Epithelial cell of proximal tubule (primary cell): ENCODE results near the gene MB21D2. TPM values are rescaled to one million over a fixed set of nuclear protein-coding genes. Genes with fewer than 3 reads are reported as not detected.

Source experiments
- DNase-seq: peaks from one replicate; pipeline ENCODE4 v3.0.0-alpha.2; 2011; ENCODE audit warnings: low read depth
- H3K4me3 ChIP-seq: 2 replicates; pipeline ENCODE4 v1.5.1; 2011; ENCODE audit warnings: low read depth, mild to moderate bottlenecking, low read length
- total RNA-seq: library from RNA; depleted of rRNA; stranded (reverse); fragments of >200 nt; gene quantifications from 2 replicates; pipeline ENCODE4 v1.2.3, GENCODE V29; 2015
- TF ChIP-seq, protein P1 (sequence below): conservative IDR thresholded peaks from 2 replicates; pipeline ENCODE4 v1.5.1; 2012; ENCODE audit warnings: low read depth, mild to moderate bottlenecking, low read length

Gene MB21D2
- total RNA-seq, 1 donor from 2014 or later, result 17.7 TPM

DNA sequence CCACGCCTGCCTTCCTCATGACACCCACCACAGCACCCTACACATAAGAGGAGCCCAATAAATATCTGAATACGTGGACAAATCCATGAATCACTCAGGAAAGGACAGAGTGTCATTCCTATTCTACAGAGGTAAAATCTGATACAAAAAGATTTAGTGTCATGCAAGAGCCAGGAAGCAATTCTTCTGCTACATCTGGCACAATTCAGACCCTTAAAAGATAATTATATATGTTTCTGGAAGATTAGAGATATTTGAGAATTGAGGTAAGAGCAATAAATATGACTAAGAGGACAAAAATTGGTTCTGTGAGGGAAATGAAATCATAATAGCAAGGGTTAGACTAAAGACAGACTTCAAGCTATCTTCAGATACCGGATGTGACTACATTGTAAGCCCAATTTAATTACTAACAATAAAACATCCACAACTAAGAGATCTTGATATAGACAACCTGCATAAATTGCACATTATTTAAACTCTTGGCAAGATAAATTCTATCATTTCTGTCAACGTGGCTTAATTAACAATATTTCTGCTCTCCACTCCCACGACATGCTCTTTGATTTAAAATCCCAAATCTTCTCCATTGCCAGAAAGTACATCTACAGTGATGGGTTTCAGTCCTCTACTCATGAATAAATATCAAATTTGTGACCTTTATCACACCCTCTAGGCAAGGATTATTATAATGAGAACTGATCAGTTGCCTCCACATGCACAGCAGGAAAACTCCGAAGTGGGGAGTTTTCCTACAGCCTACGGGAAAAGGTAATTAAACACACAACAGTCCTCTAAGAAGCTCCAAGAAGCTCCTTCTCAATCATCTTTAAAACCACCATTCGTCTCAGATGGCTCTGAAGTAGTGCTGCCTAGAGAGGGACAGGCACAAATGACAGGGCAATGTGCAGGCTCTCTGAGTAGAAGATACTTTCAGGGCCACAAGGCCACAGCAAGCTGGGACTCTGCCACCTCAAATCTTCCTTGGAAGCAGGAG lies 32.6 kb downstream of the MB21D2 start:
- no peak overlapping the region for H3K4me3 ChIP-seq
- TF ChIP-seq, protein P1, sequence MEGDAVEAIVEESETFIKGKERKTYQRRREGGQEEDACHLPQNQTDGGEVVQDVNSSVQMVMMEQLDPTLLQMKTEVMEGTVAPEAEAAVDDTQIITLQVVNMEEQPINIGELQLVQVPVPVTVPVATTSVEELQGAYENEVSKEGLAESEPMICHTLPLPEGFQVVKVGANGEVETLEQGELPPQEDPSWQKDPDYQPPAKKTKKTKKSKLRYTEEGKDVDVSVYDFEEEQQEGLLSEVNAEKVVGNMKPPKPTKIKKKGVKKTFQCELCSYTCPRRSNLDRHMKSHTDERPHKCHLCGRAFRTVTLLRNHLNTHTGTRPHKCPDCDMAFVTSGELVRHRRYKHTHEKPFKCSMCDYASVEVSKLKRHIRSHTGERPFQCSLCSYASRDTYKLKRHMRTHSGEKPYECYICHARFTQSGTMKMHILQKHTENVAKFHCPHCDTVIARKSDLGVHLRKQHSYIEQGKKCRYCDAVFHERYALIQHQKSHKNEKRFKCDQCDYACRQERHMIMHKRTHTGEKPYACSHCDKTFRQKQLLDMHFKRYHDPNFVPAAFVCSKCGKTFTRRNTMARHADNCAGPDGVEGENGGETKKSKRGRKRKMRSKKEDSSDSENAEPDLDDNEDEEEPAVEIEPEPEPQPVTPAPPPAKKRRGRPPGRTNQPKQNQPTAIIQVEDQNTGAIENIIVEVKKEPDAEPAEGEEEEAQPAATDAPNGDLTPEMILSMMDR, result no peak
- no peak for DNase-seq

DNA sequence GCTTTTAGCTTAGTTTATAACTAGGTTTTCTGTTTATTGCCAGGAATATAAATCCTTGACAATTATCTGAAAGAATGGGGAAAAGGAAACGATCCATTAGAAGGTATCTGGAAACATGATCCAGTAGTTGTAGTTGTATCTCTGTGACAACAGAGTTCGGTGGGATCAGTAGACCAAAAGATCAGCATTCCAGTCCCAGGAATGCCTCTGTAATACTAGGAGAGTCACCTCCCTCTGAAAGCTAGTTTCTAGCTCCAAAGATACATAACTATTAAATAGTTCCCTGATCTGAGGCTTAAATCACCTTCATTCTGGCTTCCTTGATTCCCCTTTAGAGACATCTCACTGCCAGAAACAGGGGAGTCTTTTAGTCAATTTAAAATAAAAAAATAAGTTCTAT lies 34.1 kb downstream of the MB21D2 start:
- TF ChIP-seq, protein P1, result no peak
- H3K4me3 ChIP-seq, result no peak overlapping the region
- DNase-seq, result no peak

DNA sequence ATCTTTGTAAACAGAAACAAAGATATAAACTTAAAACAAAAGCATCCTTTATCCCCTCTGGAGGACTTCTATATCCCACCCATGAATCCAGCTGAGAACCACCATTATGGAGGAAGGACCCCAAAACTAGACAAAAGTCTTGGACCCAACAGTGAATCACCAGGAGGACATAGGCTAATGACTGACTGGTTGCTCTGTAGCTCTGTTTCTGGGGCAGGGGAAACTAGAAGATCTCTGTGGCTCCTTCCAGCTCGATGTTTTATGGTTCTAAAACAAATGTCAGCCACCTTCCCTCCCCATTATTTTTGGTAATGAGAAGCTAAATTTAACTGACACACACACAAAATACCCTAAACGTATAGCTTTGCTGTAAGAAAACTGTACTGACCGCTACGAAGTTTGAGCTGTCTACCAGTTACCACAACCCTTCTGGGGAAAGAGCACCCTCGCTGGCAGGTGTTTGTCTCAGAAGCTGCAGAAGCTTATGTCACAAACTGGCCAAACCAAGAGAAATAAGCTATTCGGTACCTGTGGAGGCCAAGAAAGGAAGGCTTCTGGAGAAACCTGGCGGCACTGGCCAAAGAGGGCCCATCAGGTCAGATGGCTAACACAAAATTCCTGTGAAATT lies 36.4 kb downstream of the MB21D2 start:
- no peak overlapping the region for H3K4me3 ChIP-seq

DNA sequence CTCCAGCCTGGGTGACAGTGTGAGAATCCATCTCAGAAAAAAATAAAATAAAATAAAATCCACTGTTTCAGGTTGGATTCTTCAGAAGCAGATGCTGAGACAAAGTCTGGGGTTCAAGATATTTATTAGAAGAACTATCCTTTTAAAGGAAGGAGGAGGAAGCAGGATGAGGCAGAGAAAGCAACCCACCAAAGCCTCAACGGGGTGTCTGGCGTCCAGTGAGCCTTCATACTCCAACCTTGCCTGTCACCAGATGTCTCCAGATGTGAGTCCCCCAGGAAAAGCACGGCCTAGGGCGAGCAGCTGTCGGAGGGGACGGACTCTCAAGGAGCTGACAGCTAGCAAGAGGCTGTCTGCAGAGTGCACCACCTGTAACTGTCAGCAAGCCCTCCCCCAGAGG lies 37.3 kb downstream of the MB21D2 start:
- no peak for DNase-seq
- TF ChIP-seq, protein P1, result no peak
- no peak overlapping the region for H3K4me3 ChIP-seq

More for the DNA sequence above, 36.4 kb downstream of the MB21D2 start:
- DNase-seq, result no peak
- TF ChIP-seq, protein P1, result no peak

DNA sequence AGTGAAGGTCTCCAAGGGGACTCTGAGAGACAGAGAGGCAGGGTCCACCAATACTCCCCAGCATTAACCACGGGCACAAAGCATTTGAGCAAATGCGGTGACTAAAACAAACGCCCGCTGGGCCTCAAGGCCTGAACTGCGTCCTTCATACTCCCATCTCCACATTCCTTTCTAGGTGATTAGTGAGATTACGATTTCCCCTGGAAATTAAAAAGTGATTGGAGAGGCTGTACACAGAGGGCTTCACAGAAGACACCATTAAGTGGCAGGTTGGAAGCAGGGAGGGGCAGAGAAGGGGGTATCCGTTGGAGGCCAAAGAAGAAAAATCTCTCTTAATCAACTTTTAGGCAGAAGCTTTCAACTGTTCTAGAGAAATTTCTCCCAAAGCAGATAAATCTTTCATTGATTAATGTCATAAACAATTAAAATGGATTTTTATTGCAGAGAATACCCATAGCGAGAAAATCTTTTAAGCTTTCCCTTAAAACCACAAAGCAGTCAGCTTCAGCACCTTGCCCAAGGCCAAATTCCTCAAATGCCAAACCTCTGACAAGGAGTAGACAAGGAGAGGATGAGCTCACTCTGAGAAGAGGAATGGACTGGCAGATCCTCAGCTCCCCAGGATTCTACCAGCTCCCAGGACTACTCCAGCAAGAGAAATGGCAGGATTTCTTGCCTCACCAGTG lies 38.2 kb downstream of the MB21D2 start:
- TF ChIP-seq, protein P1, result no peak
- peak; percentile 95 for DNase-seq
- H3K4me3 ChIP-seq, result no peak overlapping the region

DNA sequence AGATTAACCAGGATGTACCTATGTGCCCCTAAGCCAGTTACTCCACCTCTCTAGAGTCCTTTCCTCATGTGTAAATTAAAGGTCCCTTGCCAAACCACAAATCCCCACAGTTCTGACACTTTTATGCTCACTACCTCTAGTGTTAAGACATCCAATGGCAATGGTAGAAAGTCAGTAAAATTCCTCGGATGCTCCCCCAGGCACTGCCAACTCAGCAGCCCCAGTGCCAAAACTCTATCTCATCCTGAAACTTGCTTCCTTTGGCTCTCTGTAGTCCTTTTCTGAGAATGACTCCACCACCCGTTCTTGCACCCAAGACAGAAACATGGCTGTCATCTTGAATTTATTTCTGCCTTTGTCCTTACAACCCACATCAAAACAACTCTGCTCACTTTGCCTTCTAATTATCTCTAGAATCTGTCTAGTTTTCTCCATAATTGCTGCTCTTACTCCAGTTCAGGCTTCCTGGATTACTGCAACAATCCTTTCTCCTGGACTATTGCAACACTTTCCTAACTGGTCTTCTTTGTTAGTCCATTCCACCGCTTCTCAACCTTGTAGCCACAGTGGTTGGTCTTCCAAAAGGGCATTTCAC lies 41.6 kb downstream of the MB21D2 start:
- TF ChIP-seq, protein P1, result no peak
- no peak overlapping the region for H3K4me3 ChIP-seq
- no peak for DNase-seq
